GM18519 (cell line): ENCODE results near the gene SPEN.
A peak's percentile ranks its signal among the peaks of the same experiment; 100 is the strongest.
"Not testable (repeated sequence)": the region's sequence is repeated elsewhere in the genome, so short reads cannot be mapped to it uniquely, and the experiment has no call there.

ENCODE experiments used
- ATAC-seq: cut with Tn5 transposase; IDR thresholded peaks from one replicate; pipeline ENCODE4 v1.9.1; 2021; ENCODE audit warnings: mild to moderate bottlenecking, moderate library complexity; ENCODE audit not compliant: unreplicated experiment, low FRiP score

The SPEN gene, protein sequence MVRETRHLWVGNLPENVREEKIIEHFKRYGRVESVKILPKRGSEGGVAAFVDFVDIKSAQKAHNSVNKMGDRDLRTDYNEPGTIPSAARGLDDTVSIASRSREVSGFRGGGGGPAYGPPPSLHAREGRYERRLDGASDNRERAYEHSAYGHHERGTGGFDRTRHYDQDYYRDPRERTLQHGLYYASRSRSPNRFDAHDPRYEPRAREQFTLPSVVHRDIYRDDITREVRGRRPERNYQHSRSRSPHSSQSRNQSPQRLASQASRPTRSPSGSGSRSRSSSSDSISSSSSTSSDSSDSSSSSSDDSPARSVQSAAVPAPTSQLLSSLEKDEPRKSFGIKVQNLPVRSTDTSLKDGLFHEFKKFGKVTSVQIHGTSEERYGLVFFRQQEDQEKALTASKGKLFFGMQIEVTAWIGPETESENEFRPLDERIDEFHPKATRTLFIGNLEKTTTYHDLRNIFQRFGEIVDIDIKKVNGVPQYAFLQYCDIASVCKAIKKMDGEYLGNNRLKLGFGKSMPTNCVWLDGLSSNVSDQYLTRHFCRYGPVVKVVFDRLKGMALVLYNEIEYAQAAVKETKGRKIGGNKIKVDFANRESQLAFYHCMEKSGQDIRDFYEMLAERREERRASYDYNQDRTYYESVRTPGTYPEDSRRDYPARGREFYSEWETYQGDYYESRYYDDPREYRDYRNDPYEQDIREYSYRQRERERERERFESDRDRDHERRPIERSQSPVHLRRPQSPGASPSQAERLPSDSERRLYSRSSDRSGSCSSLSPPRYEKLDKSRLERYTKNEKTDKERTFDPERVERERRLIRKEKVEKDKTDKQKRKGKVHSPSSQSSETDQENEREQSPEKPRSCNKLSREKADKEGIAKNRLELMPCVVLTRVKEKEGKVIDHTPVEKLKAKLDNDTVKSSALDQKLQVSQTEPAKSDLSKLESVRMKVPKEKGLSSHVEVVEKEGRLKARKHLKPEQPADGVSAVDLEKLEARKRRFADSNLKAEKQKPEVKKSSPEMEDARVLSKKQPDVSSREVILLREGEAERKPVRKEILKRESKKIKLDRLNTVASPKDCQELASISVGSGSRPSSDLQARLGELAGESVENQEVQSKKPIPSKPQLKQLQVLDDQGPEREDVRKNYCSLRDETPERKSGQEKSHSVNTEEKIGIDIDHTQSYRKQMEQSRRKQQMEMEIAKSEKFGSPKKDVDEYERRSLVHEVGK (N-terminal part only)

DNA sequence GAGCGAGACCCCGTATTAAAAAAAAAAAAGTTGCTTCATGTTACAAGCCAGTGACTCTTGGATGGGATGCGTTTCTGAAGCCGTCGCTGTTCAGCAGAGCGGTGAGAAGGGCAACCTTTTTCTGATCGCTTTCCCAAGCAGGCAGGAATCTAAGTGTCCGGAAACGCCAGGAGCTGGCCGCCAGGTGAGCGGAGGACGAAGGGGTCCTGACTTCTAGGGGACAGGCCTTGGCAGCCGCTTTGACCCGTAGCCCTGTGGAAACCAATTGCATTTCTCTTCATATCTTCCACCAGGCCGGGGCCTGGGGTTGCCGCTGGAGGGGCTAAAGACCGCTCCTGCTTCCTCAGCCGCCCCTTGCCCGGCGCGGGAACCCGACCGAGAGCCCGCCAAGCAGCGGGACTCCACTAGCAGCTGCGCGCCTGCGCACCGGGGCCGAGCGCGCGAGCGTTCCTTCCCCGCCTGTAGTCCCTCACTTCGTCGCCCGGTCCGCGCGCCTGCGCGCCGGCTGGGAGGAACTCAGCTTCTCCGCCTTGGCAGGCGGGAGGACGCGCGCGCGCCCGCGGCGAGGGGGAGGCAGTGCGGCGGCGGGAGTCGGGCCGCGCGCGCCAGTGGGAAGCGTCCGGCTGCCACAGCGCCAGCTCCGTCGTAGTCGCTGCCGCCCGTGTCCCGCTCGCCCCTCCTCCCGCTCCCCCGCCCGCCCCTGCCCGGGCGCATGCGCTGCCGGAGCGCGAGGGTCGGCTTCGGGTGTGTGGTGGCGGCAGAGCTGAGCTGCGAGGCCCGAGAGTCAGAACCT lies at the start of gene SPEN:
SPEN (plus strand) TSS at position 608 of the 793 bp plus-strand sequence. CDS start 361 bp downstream, outside the sequence.
- ATAC-seq = peak; percentile 40

- ATAC-seq = no peak
Measured at GRCh38 chr1:15799004-15799867, 48.3 kb upstream of the SPEN start.

GRCh38 chr1:15799928-15800835 lies 47.3 kb upstream of the SPEN start:
- ATAC-seq = no peak

- ATAC-seq = no peak
Measured at GRCh38 chr1:15802234-15802965, 45.1 kb upstream of the SPEN start.

- no peak for ATAC-seq
Measured at GRCh38 chr1:15803380-15803779, 44.1 kb upstream of the SPEN start.

- no peak for ATAC-seq
Measured at GRCh38 chr1:15804060-15804459, 43.4 kb upstream of the SPEN start.

DNA sequence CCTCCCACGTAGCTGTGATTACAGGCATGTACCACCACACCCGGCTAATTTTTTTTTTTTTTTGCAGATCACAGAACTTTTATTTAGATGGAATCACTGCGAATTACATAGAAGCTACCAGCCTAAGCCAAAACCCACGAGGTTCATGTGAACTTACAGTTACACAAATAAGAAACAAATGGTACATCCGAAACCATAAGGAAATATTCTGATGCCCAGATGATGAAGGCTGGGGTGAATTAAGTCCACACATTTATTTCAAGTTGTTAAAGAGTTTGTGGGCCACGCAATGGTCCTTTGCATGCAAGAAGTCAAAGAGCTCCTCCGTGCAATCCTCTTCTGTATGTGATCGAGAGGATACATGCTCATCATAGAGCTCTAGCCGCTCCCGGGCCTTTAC lies 40.4 kb upstream of the SPEN start:
- ATAC-seq = no peak

DNA sequence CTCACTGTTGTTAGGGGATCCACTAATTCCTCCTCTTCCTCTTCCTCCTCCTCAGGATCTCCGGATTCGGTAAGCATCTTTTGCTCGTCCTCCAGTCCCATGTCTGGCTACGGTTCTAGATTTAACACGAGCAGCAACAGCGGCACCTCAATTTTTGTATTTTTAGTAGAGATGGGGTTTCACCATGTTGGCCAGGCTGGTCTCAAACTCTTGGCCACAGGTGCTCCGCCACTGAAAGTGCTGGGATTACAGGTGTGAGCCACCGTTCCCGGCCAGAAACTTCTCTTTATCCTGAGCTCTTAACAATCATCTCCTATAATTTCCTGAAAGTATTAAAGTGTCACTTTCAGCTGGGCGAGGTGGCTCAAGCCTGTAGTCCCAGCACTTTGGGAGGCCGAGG lies 40.0 kb upstream of the SPEN start, which contains the start of gene UQCRHL:
UQCRHL (minus strand) TSS at position 101 of the 400 bp plus-strand sequence; CDS start at position 101, 0 bp downstream.
- ATAC-seq = not testable (repeated sequence)

DNA sequence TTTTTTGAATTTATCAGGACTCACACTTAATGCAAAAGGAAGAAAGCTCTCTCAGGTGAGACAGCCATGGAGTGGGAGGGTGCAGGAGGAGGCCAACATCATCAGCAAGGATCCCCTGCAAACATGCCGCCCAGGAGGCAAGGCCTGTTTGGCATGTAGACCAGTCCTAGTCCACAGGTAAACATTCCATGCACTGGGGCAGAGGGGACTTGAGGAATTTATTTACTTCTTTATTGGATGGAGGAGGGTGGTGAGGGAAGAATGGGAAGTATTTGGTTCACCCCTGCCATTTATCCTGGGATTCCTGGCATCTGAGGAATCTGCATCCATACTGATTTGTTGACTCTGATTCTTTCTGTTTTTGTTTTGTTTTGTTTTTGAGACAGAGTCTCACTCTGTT lies 38.6 kb upstream of the SPEN start:
- no peak for ATAC-seq

DNA sequence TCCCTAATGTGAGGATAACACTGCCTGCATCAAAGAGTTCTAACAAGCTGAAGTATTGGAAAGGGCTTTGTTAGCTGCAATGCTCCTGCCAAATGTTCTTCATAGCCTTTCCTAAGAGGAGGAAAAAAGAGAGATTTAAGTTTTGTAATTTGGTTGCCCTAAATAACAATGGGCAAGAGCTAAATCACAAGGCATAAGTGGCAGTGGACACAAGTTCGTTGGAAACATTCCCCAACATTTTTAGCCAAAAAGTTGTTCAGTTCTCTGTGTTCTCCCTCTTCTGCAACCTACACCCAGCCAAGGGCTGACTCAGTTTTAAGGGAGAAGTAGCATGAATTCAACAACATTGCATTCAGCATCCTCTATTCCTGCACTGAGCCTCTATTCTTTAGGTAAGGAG lies 37.4 kb upstream of the SPEN start:
- ATAC-seq = no peak

- ATAC-seq = no peak
Measured at GRCh38 chr1:15816674-15817073, 30.8 kb upstream of the SPEN start.

GRCh38 chr1:15820478-15820877 lies 27.0 kb upstream of the SPEN start:
- no peak for ATAC-seq

DNA sequence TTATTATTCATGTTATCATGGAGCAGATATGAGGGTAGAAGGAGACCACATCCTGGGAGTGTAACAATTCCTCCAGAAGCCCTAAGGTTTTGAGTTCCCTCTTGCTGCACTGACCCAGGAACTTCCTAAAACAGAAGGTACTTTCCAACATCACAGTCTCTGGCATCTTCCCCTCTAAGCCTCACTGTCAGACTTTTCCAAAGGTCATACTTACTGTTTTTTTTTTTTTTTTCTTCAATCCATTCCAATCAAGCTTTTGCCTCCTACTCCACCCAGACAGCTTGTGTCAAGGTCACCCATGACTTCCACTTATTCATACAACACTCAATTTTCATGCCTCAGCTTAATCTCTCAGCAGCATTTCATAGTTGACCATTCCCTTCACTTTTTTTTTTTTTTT lies 21.7 kb upstream of the SPEN start:
- no peak for ATAC-seq

DNA sequence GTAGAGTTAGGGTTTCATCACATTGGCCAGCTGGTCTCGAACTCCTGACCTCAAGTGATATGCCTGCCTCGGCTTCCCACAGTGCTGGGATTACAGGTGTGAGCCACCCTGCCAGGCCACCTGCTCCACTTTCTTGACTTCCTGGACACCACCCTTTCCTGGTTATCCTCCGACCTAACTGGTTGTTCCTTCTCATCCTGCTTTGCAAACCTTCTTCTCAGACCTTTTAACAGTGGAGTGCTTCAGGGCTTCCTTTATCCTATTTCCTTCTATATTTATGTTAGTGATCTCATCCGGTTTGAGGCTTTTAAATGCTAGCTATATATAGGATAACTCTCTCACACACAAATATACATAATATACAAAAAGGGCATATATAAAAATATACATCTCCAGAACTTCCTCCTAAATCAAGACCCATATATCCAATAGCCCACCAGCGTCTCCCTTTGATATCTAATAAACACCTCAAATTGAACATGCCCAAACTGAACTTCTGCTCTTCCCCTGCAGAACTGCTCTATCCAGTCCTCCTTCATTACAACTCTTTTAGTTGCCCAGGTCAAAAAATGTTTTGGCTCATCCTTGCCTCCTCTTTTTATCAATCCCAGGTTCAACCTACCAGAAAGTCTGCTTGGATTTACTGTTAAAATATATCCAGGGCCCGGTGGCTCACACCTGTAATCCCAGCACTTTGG lies 20.5 kb upstream of the SPEN start:
- ATAC-seq = no peak

DNA sequence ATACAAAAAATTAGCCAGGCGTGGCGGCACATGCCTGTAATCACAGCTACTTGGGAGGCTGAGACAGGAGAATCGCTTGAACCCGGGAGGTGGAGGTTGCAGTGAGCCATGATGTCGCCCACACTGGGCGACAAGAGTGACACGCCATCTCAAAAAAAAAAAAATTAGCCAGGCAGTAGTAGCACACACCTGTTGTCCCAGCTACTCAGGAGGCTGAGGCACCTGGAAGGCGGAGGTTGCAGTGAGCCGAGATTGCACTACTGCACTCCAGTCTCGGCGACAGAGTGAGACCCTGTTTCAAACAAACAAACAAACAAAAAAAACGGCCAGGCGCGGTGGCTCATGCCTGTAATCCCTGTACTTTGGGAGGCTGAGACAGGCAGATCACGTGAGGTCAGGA lies 19.9 kb upstream of the SPEN start:
- not testable (repeated sequence) for ATAC-seq

DNA sequence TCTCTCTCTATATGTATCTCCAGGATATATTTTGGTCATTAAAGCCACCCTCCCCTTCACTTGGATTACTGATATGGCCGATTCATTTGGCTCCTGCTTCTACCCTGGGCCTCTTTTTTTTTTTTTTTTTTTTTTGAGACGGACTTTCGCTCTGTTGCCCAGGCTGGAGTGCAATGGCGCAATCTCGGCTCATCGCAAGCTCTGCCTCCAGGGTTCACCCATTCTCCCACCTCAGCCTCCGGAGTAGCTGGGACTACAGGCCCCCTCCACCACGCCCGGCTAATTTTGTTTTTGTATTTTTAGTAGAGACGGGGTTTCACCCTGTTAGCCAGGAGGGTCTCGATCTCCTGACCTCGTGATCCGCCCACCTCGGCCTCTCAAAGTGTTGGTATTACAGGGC lies 18.6 kb upstream of the SPEN start:
- not testable (repeated sequence) for ATAC-seq

- ATAC-seq = no peak
Measured at GRCh38 chr1:15830258-15830657, 17.2 kb upstream of the SPEN start.
